ENCODE measurements around the gene LCN9.

DNA sequence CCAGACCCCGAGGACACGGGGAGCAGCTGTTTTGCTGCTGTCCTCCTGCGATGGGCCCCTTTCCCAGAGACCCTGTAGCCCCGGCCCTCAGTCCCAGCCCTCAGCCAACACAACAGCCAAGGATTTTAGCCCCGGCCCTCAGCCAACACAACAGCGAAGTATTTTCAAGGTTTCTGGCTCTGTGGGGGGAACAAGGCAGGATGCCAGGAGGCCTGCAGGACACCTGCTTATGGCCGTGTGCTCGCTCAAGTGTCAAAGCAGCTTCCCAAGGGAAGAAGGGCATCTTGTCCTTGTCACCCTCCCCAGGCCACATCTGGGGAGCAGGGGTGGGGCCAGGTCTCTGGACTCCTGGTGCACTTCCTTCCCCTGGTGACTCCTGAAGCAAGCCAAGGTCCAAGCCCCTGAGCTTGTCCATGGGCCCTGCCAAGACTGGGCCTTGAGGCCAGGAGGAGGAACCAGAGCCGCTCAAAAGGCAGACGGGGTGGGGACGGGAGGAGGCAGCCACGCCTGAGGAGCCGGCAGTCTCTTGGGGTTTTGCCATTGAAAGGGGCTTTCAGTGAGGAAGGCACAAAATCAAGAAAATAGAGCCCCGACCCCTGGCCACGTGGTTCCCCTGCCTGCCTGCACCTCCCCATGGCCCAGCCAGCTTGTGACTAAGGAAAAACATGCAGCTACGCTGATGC, 49.6 kb downstream of the LCN9 start:
- TF ChIP-seq, protein P1, sequence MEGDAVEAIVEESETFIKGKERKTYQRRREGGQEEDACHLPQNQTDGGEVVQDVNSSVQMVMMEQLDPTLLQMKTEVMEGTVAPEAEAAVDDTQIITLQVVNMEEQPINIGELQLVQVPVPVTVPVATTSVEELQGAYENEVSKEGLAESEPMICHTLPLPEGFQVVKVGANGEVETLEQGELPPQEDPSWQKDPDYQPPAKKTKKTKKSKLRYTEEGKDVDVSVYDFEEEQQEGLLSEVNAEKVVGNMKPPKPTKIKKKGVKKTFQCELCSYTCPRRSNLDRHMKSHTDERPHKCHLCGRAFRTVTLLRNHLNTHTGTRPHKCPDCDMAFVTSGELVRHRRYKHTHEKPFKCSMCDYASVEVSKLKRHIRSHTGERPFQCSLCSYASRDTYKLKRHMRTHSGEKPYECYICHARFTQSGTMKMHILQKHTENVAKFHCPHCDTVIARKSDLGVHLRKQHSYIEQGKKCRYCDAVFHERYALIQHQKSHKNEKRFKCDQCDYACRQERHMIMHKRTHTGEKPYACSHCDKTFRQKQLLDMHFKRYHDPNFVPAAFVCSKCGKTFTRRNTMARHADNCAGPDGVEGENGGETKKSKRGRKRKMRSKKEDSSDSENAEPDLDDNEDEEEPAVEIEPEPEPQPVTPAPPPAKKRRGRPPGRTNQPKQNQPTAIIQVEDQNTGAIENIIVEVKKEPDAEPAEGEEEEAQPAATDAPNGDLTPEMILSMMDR (IDR thresholded peaks at IDR 0.05): no peak
- TF ChIP-seq EZH2 (IDR thresholded peaks at IDR 0.05) (no peak), EZH2phosphoT487 (IDR thresholded peaks at IDR 0.05) (no peak)

Measured in neural progenitor cell (in vitro differentiated cells).